HFFc6 (cell line): ENCODE results near the gene DCP1B. TPM values are rescaled to one million over a fixed set of nuclear protein-coding genes. Genes with fewer than 3 reads are reported as not detected.

Source experiments
- DNase-seq: peaks from one replicate; pipeline ENCODE4 v3.0.0-alpha.2; 2018
- H3K27ac Mint-ChIP-seq: 2 replicates; pipeline ENCODE4 v1.8.0; 2020; ENCODE audit warnings: mild to moderate bottlenecking, mixed read lengths
- H3K27me3 Mint-ChIP-seq: 2 replicates; pipeline ENCODE4 v1.8.0; 2021; ENCODE audit warnings: mild to moderate bottlenecking, moderate library complexity, mixed read lengths; ENCODE audit not compliant: insufficient read depth
- H3K36me3 Mint-ChIP-seq: 2 replicates; pipeline ENCODE4 v1.8.0; 2021; ENCODE audit warnings: low read depth, mixed read lengths
- H3K4me1 Mint-ChIP-seq: 2 replicates; pipeline ENCODE4 v1.8.0; 2020; ENCODE audit warnings: low read depth, mixed read lengths
- H3K4me3 Mint-ChIP-seq: 2 replicates; pipeline ENCODE4 v1.8.0; 2020; ENCODE audit warnings: mild to moderate bottlenecking, moderate library complexity, mixed read lengths
- H3K9me3 Mint-ChIP-seq: 2 replicates; pipeline ENCODE4 v1.8.0; 2020; ENCODE audit warnings: mild to moderate bottlenecking, mixed read lengths
- total RNA-seq, 6 experiments: library from RNA; stranded (reverse); fragmentation: NEBNext Ultra II Directional; extraction: Animal tissue kit (Norgen Biotek cat#: 25700); gene quantifications; 2 replicates in 1 of 6; 3 replicates in 5 of 6; pipeline ENCODE4 v1.2.3, GENCODE V29; 2021
- TF ChIP-seq, protein P1 (sequence below): fragments of 200-600 bp; sonication (generic); IDR thresholded peaks from 2 replicates; pipeline ENCODE4 v1.5.0; 2021; ENCODE audit warnings: antibody characterized with exemption, mild to moderate bottlenecking

Gene DCP1B
- total RNA-seq, 6 experiments from 2014 or later, result 12.6 to 16.4 (median 14.5) TPM

- H3K9me3 Mint-ChIP-seq, result no peaks in the 10 kb centered on the region
- H3K4me1 Mint-ChIP-seq, result peaks cover 27% of the 10 kb centered on the region
- no peak for DNase-seq
- H3K27ac Mint-ChIP-seq, result no peak overlapping the region
- H3K36me3 Mint-ChIP-seq, result peaks cover 7% of the 10 kb centered on the region
- H3K27me3 Mint-ChIP-seq, result no peaks in the 10 kb centered on the region; the same call in none of the 2 replicates
- H3K4me3 Mint-ChIP-seq, result no peak overlapping the region
- TF ChIP-seq, protein P1, sequence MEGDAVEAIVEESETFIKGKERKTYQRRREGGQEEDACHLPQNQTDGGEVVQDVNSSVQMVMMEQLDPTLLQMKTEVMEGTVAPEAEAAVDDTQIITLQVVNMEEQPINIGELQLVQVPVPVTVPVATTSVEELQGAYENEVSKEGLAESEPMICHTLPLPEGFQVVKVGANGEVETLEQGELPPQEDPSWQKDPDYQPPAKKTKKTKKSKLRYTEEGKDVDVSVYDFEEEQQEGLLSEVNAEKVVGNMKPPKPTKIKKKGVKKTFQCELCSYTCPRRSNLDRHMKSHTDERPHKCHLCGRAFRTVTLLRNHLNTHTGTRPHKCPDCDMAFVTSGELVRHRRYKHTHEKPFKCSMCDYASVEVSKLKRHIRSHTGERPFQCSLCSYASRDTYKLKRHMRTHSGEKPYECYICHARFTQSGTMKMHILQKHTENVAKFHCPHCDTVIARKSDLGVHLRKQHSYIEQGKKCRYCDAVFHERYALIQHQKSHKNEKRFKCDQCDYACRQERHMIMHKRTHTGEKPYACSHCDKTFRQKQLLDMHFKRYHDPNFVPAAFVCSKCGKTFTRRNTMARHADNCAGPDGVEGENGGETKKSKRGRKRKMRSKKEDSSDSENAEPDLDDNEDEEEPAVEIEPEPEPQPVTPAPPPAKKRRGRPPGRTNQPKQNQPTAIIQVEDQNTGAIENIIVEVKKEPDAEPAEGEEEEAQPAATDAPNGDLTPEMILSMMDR, result no peak
These were observed 66.6 kb downstream of the DCP1B start for GRCh38 chr12:1937481-1938224.

DNA sequence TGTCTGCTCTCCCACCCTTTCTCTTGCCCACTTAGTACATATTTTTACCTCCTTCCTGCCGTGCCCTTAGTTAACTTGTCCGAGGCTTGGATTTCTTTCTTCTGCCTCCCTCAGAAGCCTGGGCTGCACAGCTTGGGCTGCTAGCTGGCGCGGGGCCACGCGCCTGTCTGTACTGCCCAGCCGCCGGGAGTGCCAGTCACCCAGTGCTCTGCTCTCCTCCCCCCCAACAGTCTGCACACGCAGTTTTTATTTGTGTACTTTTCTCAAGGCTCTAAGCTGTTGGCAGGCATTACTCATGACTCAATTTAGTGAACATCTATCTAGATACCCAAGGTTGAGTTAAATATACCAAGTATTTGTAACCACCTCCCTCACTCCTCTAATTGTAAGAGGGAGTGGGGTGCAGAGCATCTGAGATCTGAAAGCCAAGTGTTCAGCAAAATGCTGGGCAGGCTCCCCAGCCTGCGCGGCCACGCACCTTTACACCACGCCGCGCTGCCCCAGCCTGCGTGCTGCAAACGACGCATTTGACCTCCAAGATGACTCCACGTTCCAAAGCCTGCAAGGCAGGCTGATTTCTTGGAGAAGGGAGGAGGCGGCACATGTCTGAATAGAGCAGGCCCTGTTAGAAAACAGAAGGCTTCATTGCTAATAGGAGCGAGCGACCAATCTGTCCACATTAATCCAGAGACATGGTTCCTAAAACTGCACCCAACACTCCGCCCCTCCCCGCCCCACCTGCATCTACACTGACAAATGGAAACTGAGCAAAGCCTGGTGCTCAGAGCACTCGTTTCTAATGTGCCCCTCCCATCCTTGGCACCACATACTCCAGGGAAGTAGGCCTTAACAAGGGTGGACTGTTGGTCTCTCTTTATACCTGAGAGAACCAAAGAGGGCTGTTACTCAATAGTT lies 67.6 kb downstream of the DCP1B start:
- Mint-ChIP-seq H3K4me1 (peaks cover 30% of the 10 kb centered on the region), H3K36me3 (peaks cover 7% of the 10 kb centered on the region), H3K9me3 (no peaks in the 10 kb centered on the region), H3K27ac (no peak overlapping the region), H3K27me3 (peaks cover 4% of the 10 kb centered on the region), H3K4me3 (no peak overlapping the region)
- DNase-seq, result peak; percentile 52
- TF ChIP-seq, protein P1, result no peak

DNA sequence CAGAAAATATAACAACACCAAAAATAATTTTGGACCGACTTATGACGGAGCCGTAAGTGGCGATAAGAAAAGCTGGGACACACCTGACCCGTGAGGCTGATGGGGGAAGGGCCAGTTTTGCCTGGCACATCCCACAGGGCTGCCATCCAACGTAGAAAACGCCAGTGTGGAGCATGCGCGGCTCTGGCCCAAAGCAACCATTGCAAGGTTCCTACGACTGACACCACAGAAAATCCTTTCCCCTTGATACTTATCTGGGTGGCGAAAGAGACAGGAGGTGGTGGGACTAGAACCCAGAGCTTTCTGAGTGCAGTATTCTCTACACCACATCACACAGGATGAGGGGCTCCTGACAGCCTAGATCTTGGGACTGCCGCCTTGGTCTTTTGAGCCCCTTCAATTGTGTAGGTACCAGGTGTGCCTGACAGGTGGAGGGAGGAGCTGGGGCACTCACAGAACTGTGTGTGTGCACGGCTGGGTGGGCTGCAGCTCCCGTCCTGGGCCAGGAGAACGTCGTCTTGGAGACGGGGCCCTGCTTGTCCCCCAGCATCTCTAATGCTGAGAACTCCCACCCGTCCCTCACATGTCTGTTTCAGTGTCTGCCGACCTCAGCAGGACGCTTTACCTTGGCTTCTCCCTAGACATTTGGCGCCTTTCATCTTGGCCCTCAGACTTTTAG lies 68.4 kb downstream of the DCP1B start:
- Mint-ChIP-seq H3K9me3 (no peaks in the 10 kb centered on the region), H3K27ac (no peak overlapping the region), H3K4me1 (peaks cover 30% of the 10 kb centered on the region), H3K36me3 (peaks cover 2% of the 10 kb centered on the region), H3K4me3 (no peak overlapping the region), H3K27me3 (peaks cover 7% of the 10 kb centered on the region)
- DNase-seq, result no peak
- TF ChIP-seq, protein P1, result no peak

- H3K9me3 Mint-ChIP-seq, result no peaks in the 10 kb centered on the region
- H3K4me1 Mint-ChIP-seq, result peaks cover 30% of the 10 kb centered on the region
- H3K36me3 Mint-ChIP-seq, result no peaks in the 10 kb centered on the region
- no peak for DNase-seq
- TF ChIP-seq, protein P1, result no peak
- no peak overlapping the region for H3K27ac Mint-ChIP-seq
- H3K4me3 Mint-ChIP-seq, result no peak overlapping the region
- H3K27me3 Mint-ChIP-seq, result peaks cover 7% of the 10 kb centered on the region
These were observed 69.0 kb downstream of the DCP1B start for GRCh38 chr12:1935242-1935641.

DNA sequence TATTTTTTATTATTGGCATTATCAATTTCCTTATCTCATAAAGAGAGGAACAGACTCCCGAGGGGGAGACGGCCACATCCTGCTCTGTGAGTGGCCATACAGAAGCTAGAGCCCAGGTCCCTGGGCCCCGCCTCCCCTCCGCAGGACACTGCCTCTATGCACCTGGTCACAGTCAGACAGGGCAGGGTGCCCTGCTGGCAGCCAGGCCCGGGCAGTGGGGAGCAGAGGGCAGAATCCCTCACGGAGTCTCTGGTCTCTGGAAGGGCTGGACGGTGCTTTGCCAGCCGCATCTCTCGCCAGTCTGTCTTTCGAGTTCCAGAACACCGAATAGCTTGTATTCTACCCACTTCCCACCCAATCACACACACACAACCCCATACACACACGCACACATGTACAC lies 69.4 kb downstream of the DCP1B start:
- Mint-ChIP-seq H3K27ac (no peak overlapping the region), H3K4me1 (peaks cover 27% of the 10 kb centered on the region), H3K4me3 (no peak overlapping the region), H3K27me3 (peaks cover 7% of the 10 kb centered on the region), H3K36me3 (no peaks in the 10 kb centered on the region), H3K9me3 (no peaks in the 10 kb centered on the region)
- TF ChIP-seq, protein P1, result no peak
- DNase-seq, result no peak
